ENCODE data around the gene ZNF124. TPM values are rescaled to one million over a fixed set of nuclear protein-coding genes. Genes with fewer than 3 reads are reported as not detected.

ZNF124 gene
- total RNA-seq, 6 experiments from 2014 or later = 10.3 to 17.2 (median 14.0) TPM

DNA sequence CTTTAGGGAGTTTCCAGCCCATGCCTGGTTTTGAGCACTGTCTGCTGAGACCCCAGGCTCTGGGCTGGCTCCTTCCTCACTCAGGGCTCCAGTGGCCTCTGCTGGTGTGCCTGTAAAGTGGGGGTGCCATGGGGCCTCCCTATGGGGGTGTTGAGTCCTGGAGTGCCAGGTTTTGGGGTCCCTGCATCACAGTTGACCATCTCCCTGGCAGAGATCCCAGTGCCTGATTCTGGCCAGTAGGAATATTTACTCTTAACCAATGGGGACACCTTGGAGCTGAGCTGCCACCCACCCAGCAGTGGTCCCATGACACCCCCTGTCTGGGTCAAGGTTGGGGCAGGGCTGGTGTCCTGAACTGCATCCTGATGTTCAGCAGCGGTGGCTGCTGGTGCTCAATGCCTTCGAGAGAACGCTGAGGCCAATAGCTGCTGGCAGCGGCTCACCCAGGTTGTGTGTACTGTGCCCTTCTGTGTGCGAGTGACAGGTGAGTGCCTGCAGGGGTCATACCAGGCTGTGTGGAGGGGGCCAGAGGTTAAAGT is 58.0 kb downstream of the ZNF124 start:
- no peak for DNase-seq
- H3K4me3 Mint-ChIP-seq = no peak overlapping the region
- peaks cover 9% of the 10 kb centered on the region for H3K9me3 Mint-ChIP-seq
- H3K27me3 Mint-ChIP-seq (ENCODE audit: insufficient read depth) = no peaks in the 10 kb centered on the region; the same call in none of the 2 replicates
- TF ChIP-seq, protein P1, sequence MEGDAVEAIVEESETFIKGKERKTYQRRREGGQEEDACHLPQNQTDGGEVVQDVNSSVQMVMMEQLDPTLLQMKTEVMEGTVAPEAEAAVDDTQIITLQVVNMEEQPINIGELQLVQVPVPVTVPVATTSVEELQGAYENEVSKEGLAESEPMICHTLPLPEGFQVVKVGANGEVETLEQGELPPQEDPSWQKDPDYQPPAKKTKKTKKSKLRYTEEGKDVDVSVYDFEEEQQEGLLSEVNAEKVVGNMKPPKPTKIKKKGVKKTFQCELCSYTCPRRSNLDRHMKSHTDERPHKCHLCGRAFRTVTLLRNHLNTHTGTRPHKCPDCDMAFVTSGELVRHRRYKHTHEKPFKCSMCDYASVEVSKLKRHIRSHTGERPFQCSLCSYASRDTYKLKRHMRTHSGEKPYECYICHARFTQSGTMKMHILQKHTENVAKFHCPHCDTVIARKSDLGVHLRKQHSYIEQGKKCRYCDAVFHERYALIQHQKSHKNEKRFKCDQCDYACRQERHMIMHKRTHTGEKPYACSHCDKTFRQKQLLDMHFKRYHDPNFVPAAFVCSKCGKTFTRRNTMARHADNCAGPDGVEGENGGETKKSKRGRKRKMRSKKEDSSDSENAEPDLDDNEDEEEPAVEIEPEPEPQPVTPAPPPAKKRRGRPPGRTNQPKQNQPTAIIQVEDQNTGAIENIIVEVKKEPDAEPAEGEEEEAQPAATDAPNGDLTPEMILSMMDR (IDR thresholded peaks at IDR 0.05) = no peak
- peaks cover 3% of the 10 kb centered on the region; the same call in 1 of the 2 replicates for H3K36me3 Mint-ChIP-seq (ENCODE audit: low read depth)
- no peak overlapping the region for H3K27ac Mint-ChIP-seq
- H3K4me1 Mint-ChIP-seq (ENCODE audit: low read depth) = peaks cover 17% of the 10 kb centered on the region

DNA sequence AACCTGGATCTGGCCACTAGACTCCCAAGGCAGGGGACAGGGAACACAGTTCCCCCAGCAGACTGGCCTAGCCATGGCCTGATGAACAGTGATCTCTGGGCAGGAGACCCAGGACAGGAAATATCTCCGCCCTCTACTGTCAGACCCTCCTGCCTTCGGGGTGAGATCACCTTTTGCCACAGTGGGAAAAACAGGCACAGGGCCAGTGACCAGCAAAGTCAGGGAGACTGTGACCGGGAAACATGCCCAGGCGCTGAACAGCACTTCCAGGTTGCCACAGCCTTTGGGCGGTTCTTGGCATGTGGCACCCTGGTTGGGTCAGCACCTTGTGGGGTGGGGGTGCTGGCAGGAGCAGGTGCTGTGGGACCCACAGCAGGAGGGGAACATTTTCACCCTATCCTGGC is 58.7 kb downstream of the ZNF124 start:
- Mint-ChIP-seq H3K27me3 (ENCODE audit: insufficient read depth) (no peaks in the 10 kb centered on the region; the same call in none of the 2 replicates), H3K4me3 (no peak overlapping the region; the same call in 1 of the 2 replicates), H3K27ac (no peak overlapping the region), H3K4me1 (ENCODE audit: low read depth) (peaks cover 17% of the 10 kb centered on the region), H3K36me3 (ENCODE audit: low read depth) (peaks cover 3% of the 10 kb centered on the region; the same call in 1 of the 2 replicates), H3K9me3 (peaks cover 9% of the 10 kb centered on the region)
- TF ChIP-seq, protein P1 (IDR thresholded peaks at IDR 0.05) = no peak
- no peak for DNase-seq

DNA sequence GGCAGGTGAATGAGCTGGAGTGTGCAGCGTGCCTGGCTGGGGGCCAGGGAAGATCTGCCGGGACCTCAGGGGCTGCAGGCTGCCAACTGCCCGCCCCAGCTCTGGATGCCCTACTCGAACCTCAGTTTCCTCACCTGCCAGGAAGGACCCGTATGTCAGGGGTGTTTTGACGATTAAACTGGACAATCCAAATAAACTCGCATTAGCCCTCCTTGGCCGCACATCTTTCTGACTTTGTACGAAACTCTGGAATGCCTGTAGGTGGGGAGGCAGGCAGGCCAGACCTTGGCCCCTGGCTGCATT is 59.4 kb downstream of the ZNF124 start:
- Mint-ChIP-seq H3K9me3 (peaks cover 9% of the 10 kb centered on the region), H3K4me3 (peak overlapping the region; percentile 37; the same call in 1 of the 2 replicates), H3K27ac (no peak overlapping the region), H3K36me3 (ENCODE audit: low read depth) (peaks cover 3% of the 10 kb centered on the region; the same call in 1 of the 2 replicates), H3K27me3 (ENCODE audit: insufficient read depth) (no peaks in the 10 kb centered on the region; the same call in none of the 2 replicates), H3K4me1 (ENCODE audit: low read depth) (peaks cover 17% of the 10 kb centered on the region)
- no peak for DNase-seq
- TF ChIP-seq, protein P1 (IDR thresholded peaks at IDR 0.05) = no peak

DNA sequence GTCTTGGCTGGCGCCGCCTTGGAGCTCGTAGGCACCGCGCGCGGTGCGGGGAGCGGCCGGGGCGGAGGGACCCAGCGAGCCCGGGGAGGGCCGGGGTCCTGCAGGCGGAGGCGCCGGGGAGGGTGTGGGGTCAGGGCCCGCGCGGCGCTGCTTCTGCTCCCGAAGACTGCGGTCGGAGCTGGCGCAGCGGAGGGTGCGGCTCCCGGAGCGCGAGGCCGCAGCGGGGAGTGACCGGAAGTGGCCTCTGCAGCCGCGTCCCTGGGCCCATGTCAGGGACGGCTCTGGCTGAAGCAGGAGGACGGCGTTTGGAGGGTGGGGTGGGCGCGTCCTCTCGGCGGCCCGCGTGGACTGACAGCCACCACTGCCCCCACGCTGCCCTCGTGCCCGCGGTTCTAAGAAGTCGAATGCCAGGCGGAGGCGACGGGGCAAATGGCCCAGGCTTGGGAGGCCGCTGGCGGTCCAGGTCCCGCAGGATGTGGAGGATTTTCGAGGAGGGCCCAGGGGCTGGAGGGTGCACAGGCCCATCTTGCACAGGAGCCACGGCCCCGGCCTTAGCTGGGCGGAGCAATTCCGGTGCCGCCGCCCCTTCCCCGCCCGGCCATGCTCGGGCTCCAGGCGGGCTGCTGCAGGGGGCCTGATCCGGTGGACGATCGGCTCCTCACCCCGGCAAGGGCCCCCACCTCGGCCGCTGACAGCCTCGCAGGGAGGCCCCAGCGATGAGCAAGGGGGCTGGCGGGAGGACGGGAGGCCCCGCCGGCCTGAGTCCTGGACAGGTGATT is 59.9 kb downstream of the ZNF124 start:
- Mint-ChIP-seq H3K36me3 (ENCODE audit: low read depth) (peaks cover 3% of the 10 kb centered on the region; the same call in 1 of the 2 replicates), H3K27ac (peak overlapping the region; percentile 42; the same call in 1 of the 2 replicates), H3K27me3 (ENCODE audit: insufficient read depth) (no peaks in the 10 kb centered on the region; the same call in none of the 2 replicates), H3K9me3 (peaks cover 9% of the 10 kb centered on the region), H3K4me3 (peak overlapping the region; percentile 78), H3K4me1 (ENCODE audit: low read depth) (peaks cover 17% of the 10 kb centered on the region)
- TF ChIP-seq, protein P1 (IDR thresholded peaks at IDR 0.05) = no peak
- DNase-seq = peak; percentile 10

DNA sequence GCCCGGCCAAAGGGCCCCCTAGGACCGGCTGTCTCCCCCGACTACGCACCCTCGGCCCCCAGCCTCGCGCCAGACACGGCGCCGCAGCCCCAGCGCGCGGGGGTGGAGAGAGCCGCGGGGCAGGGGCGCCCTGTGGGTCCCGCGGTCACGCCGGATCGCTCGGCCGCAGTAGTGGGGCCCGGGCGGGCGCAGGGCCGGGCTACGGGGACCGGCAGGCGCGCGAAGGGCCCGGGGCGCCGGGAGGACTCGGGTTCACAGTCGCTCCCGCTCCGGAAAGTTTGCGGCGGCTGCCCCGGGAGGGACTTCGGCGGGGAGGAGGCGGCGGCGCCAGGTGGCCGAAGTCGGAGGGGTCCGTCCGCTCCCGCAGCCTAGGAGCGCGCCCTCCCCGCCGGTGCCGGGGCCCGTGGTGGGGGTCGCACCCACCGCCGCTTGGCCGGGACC is 60.5 kb downstream of the ZNF124 start:
- Mint-ChIP-seq H3K4me3 (peak overlapping the region; percentile 86), H3K36me3 (ENCODE audit: low read depth) (peaks cover 3% of the 10 kb centered on the region; the same call in 1 of the 2 replicates), H3K9me3 (peaks cover 9% of the 10 kb centered on the region), H3K27me3 (ENCODE audit: insufficient read depth) (no peaks in the 10 kb centered on the region; the same call in none of the 2 replicates), H3K27ac (peak overlapping the region; percentile 52; the same call in 1 of the 2 replicates), H3K4me1 (ENCODE audit: low read depth) (peaks cover 17% of the 10 kb centered on the region)
- no peak for DNase-seq
- TF ChIP-seq, protein P1 (IDR thresholded peaks at IDR 0.05) = no peak
